ENCODE results near the gene DEXI. TPM values are rescaled to one million over a fixed set of nuclear protein-coding genes. Genes with fewer than 3 reads are reported as not detected.

The DEXI gene
- total RNA-seq, 4 donors from 2014 or later: 83.9 to 184 (median 127) TPM

DNA sequence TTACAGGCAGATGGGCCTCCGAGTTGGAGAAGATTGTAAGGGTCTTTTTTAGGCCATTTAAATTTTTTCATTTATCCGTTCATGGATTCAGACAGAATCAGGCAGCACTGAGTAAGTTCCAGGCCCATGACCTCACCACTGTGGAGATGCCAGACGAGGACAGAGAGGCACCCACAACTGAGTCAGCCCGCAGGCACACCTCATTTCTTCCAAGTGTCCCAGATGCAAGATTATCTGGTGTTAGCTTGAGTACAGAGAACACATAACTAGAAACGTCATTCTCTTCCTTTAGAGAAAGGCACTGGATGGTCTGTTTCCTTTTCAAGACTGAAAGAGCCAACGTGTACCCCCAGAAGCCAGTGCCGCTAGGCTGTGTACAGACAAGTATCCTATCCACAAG, 19.0 kb upstream of the DEXI start:
- ATAC-seq: peak; percentile 57 to 88
- TF ChIP-seq, protein P1, sequence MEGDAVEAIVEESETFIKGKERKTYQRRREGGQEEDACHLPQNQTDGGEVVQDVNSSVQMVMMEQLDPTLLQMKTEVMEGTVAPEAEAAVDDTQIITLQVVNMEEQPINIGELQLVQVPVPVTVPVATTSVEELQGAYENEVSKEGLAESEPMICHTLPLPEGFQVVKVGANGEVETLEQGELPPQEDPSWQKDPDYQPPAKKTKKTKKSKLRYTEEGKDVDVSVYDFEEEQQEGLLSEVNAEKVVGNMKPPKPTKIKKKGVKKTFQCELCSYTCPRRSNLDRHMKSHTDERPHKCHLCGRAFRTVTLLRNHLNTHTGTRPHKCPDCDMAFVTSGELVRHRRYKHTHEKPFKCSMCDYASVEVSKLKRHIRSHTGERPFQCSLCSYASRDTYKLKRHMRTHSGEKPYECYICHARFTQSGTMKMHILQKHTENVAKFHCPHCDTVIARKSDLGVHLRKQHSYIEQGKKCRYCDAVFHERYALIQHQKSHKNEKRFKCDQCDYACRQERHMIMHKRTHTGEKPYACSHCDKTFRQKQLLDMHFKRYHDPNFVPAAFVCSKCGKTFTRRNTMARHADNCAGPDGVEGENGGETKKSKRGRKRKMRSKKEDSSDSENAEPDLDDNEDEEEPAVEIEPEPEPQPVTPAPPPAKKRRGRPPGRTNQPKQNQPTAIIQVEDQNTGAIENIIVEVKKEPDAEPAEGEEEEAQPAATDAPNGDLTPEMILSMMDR (IDR thresholded peaks at IDR 0.05 in 4 of 5, conservative IDR thresholded peaks at IDR 0.05 in 1 of 5): no peak
- no peak for TF ChIP-seq POLR2A (IDR thresholded peaks at IDR 0.05)
- intact Hi-C loops (cut with DNase I; ENCODE audit: low total_unique reads) (loop anchor here (5.0 to 10.0 kb wide), 3 partner anchors 186 to 956 kb away; partner anchors contain the start of gene GSPT1), in situ Hi-C loops (cut with MboI; ENCODE audit: low sequenced_read_pairs in 4 of 4) (loop anchor here (10.0 to 25.0 kb wide), 4 partner anchors 394 to 851 kb away; no protein-coding TSS in a partner anchor)
- no peaks in the 10 kb centered on the region for H3K27me3 ChIP-seq
- peaks cover 0 to 15% of the 10 kb centered on the region in 2 donors for H3K36me3 ChIP-seq
- peak; percentile 60 to 65 for DNase-seq
- no peaks in the 10 kb centered on the region for H3K9me3 ChIP-seq
- peak overlapping the region; percentile 71 to 84 (median 74) for H3K27ac ChIP-seq
- peaks cover 18 to 24% of the 10 kb centered on the region in 2 donors for H3K4me1 ChIP-seq
- no peak overlapping the region for H3K4me3 ChIP-seq

DNA sequence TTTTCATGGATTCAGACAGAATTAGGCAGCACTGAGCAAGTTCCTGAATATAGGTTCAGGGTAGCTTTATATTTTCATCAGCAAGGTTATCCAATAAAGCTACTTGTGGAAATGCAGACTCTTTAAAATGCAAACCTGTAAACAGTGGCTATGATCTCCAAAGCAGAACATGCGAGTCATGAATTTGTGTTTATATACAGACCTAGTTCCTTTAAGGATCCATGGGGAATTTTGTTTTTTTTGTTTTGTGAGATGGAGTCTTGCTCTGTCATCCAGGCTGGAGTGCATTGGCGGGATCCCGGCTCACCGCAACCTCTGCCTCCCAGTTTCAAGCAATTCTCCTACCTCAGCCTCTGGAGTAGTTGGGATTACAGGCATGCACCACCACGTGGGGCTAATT, 16.9 kb upstream of the DEXI start:
- intact Hi-C loops (cut with DNase I; ENCODE audit: low total_unique reads): no loop called here
- peaks cover 0 to 15% of the 10 kb centered on the region in 2 donors for H3K36me3 ChIP-seq
- H3K4me3 ChIP-seq: no peak overlapping the region
- ATAC-seq (no peak), DNase-seq (no peak)
- peaks cover 17 to 19% of the 10 kb centered on the region in 2 donors for H3K4me1 ChIP-seq
- H3K27me3 ChIP-seq: no peaks in the 10 kb centered on the region
- TF ChIP-seq, protein P1 (IDR thresholded peaks at IDR 0.05 in 4 of 5, conservative IDR thresholded peaks at IDR 0.05 in 1 of 5): no peak
- TF ChIP-seq POLR2A (IDR thresholded peaks at IDR 0.05): no peak
- in situ Hi-C loops (cut with MboI; ENCODE audit: low sequenced_read_pairs in 4 of 4): loop anchor here in 3 of 4 donors (25.0 kb wide), 3 partner anchors 403 to 853 kb away; no protein-coding TSS in a partner anchor
- H3K27ac ChIP-seq: no peak overlapping the region
- no peaks in the 10 kb centered on the region for H3K9me3 ChIP-seq

DNA sequence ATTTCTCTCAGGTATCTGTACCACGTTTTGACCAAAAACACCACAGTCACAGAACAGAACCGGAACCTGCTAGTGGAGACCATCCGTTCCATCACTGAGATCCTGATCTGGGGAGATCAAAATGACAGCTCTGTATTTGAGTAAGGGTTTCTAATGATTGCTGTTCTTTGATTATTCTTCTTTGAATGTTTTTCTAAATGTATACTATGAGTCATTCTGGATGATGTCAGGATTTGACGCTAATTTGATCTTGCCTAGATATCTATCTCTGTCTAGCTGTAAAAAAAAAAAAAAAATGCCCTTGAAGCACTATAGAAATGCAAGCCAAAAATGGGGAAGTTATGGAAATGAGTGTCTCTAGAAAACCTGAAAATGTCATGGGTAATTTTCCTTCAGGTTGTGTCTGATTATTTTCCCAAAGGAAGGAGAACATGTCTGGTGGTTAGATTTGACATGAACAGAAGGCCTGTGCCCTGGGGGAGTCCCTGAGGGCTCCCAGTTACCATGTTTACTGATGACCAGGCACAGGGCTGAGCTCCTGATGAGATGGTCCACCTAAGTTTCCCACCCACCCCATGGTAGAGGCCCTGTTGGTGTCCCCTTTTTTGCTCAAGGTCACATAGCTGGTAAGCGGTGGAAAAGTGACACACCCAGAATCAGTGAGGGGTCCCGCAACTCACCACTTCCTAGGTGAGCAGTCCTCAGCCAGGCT, 15.7 kb upstream of the DEXI start:
- Histone ChIP-seq H3K27me3 (no peaks in the 10 kb centered on the region), H3K4me3 (no peak overlapping the region), H3K9me3 (no peaks in the 10 kb centered on the region), H3K4me1 (peaks cover 18 to 20% of the 10 kb centered on the region in 2 donors), H3K36me3 (peaks cover 0 to 8% of the 10 kb centered on the region in 2 donors), H3K27ac (peak overlapping the region in 1 of 4 donors; percentile 25)
- no peak for DNase-seq
- in situ Hi-C loops (cut with MboI; ENCODE audit: low sequenced_read_pairs in 4 of 4) (loop anchor here in 3 of 4 donors (25.0 kb wide), 3 partner anchors 404 to 854 kb away; no protein-coding TSS in a partner anchor), intact Hi-C loops (cut with DNase I; ENCODE audit: low total_unique reads) (no loop called here)
- no peak for ATAC-seq
- TF ChIP-seq POLR2A (IDR thresholded peaks at IDR 0.05): no peak
- TF ChIP-seq, protein P1 (IDR thresholded peaks at IDR 0.05 in 4 of 5, conservative IDR thresholded peaks at IDR 0.05 in 1 of 5): no peak

DNA sequence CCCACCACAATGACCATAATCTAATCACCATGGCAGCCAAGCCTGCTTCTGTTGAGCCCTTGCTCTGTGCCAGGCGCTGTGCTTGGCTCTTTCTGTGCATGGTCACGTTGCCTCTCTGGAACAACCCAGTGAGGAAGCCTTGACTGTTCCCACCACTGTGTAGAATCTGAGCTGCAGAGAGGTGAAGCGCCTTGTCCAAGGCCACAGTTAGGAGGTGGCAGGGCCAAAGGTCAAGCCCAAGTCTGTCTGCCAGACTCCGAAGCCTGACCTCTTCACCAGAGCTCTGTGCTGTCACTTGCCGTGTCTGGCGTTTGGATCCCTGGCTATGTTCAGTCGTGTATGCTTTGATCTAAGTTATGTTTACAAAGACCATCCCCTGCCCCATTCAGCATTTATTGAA, 12.6 kb upstream of the DEXI start:
- DNase-seq (no peak), ATAC-seq (no peak)
- in situ Hi-C loops (cut with MboI; ENCODE audit: low sequenced_read_pairs in 4 of 4) (loop anchor here in 3 of 4 donors (25.0 kb wide), 3 partner anchors 407 to 857 kb away; no protein-coding TSS in a partner anchor), intact Hi-C loops (cut with DNase I; ENCODE audit: low total_unique reads) (no loop called here)
- no peak overlapping the region for H3K4me3 ChIP-seq
- TF ChIP-seq POLR2A (IDR thresholded peaks at IDR 0.05): no peak
- H3K36me3 ChIP-seq: no peaks in the 10 kb centered on the region
- H3K9me3 ChIP-seq: no peaks in the 10 kb centered on the region
- H3K27me3 ChIP-seq: no peaks in the 10 kb centered on the region
- H3K4me1 ChIP-seq: peaks cover 15 to 18% of the 10 kb centered on the region in 2 donors
- no peak overlapping the region for H3K27ac ChIP-seq

DNA sequence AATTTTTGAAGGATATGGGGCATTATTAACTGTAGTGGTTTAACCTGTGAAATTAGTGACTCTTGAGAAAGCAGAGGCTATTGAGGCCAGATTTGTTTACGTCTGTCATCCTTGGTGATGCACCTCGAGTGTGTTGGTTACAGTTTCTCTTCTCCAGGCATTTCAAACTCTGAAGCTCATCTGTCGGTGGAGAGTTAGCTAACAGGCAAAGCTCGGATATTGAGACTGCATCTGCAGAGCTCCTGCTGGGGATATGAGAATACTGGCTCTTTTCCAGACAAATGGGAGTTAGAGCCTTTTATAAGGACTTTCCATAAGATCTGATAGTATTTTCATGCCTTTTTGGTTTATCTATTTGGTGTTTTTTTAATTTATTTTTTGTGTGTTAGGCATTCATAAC, 8.8 kb upstream of the DEXI start:
- DNase-seq: no peak
- H3K27me3 ChIP-seq: no peaks in the 10 kb centered on the region
- intact Hi-C loops (cut with DNase I; ENCODE audit: low total_unique reads): no loop called here
- ATAC-seq: no peak
- H3K4me1 ChIP-seq: peaks cover 25 to 28% of the 10 kb centered on the region in 2 donors
- in situ Hi-C loops (cut with MboI; ENCODE audit: low sequenced_read_pairs in 4 of 4): loop anchor here in 3 of 4 donors (25.0 kb wide), 3 partner anchors 411 to 861 kb away; no protein-coding TSS in a partner anchor
- H3K9me3 ChIP-seq: no peaks in the 10 kb centered on the region
- TF ChIP-seq POLR2A (IDR thresholded peaks at IDR 0.05): no peak
- TF ChIP-seq, protein P1 (IDR thresholded peaks at IDR 0.05 in 4 of 5, conservative IDR thresholded peaks at IDR 0.05 in 1 of 5): no peak
- no peak overlapping the region for H3K4me3 ChIP-seq
- peak overlapping the region in 1 of 4 donors; percentile 36 for H3K27ac ChIP-seq
- H3K36me3 ChIP-seq: no peaks in the 10 kb centered on the region
